ENCODE results near the gene NXPH1.

The NXPH1 gene

GRCh38 chr7:8627325-8627724 is 193.9 kb downstream of the NXPH1 start:
- no peak overlapping the region for H3K23ac ChIP-seq (ENCODE audit: low read length)
- H3K79me2 ChIP-seq (ENCODE audit: control insufficient read depth, insufficient read depth, low read length, poor library complexity): no peaks in the 10 kb centered on the region
- H3K27me3 ChIP-seq (ENCODE audit: insufficient read depth, low read length): no peaks in the 10 kb centered on the region
- no peak overlapping the region for H3K4me3 ChIP-seq (ENCODE audit: low read depth, low read length)
- no peaks in the 10 kb centered on the region for H3K79me1 ChIP-seq (ENCODE audit: low read length)
- H2BK120ac ChIP-seq (ENCODE audit: insufficient read depth, low read length, poor library complexity): no peak overlapping the region
- no peak for DNase-seq
- no peak overlapping the region for H3K4me2 ChIP-seq (ENCODE audit: low read length)
- no peaks in the 10 kb centered on the region for H3K36me3 ChIP-seq (ENCODE audit: control insufficient read depth in 1 of 2, insufficient read depth in 2 of 2, low read length in 2 of 2)
- H3K9me3 ChIP-seq (ENCODE audit: insufficient read depth, low read depth, low read length): no peaks in the 10 kb centered on the region
- no peak overlapping the region for H3K4ac ChIP-seq (ENCODE audit: low read depth, low read length)
- no peak overlapping the region for H2BK12ac ChIP-seq (ENCODE audit: low read length)
- WGBS (ENCODE audit: extremely low coverage, insufficient coverage, insufficient read length): no CpG with 5 or more reads among the region's 2 CpGs
- no peak overlapping the region for H4K12ac ChIP-seq (ENCODE audit: low read depth, low read length)
- H4K91ac ChIP-seq (ENCODE audit: low read depth, low read length): no peak overlapping the region
- no peak overlapping the region for H2BK5ac ChIP-seq (ENCODE audit: low read depth, low read length, poor library complexity)
- H3K18ac ChIP-seq (ENCODE audit: low read length): no peak overlapping the region
- no peak overlapping the region for H3K14ac ChIP-seq (ENCODE audit: low read length)
- no peak overlapping the region for H2AK5ac ChIP-seq (ENCODE audit: low read length)
- no peak overlapping the region for H3K9ac ChIP-seq (ENCODE audit: low read length)
- no peak overlapping the region for H2AFZ ChIP-seq (ENCODE audit: insufficient read depth, low read length, poor library complexity)
- H4K8ac ChIP-seq (ENCODE audit: low read depth, low read length): no peak overlapping the region
- H3K4me1 ChIP-seq (ENCODE audit: control insufficient read depth in 1 of 2, insufficient read depth in 2 of 2, low read length in 2 of 2): no peaks in the 10 kb centered on the region
- H3K27ac ChIP-seq (ENCODE audit: low read depth, low read length): no peak overlapping the region

GRCh38 chr7:8628656-8629055 is 195.2 kb downstream of the NXPH1 start:
- H3K14ac ChIP-seq (ENCODE audit: low read length): no peak overlapping the region
- no peak overlapping the region for H2BK120ac ChIP-seq (ENCODE audit: insufficient read depth, low read length, poor library complexity)
- no peaks in the 10 kb centered on the region for H3K9me3 ChIP-seq (ENCODE audit: insufficient read depth, low read depth, low read length)
- no peak overlapping the region for H3K4ac ChIP-seq (ENCODE audit: low read depth, low read length)
- H3K4me1 ChIP-seq (ENCODE audit: control insufficient read depth in 1 of 2, insufficient read depth in 2 of 2, low read length in 2 of 2): no peaks in the 10 kb centered on the region
- no peak overlapping the region for H3K27ac ChIP-seq (ENCODE audit: low read depth, low read length)
- no peak overlapping the region for H3K18ac ChIP-seq (ENCODE audit: low read length)
- DNase-seq: no peak
- no peak overlapping the region for H3K9ac ChIP-seq (ENCODE audit: low read length)
- H2BK12ac ChIP-seq (ENCODE audit: low read length): no peak overlapping the region
- H3K4me3 ChIP-seq (ENCODE audit: low read depth, low read length): no peak overlapping the region
- H3K27me3 ChIP-seq (ENCODE audit: insufficient read depth, low read length): no peaks in the 10 kb centered on the region
- H2BK5ac ChIP-seq (ENCODE audit: low read depth, low read length, poor library complexity): no peak overlapping the region
- H2AFZ ChIP-seq (ENCODE audit: insufficient read depth, low read length, poor library complexity): no peak overlapping the region
- H4K12ac ChIP-seq (ENCODE audit: low read depth, low read length): no peak overlapping the region
- no peaks in the 10 kb centered on the region for H3K79me2 ChIP-seq (ENCODE audit: control insufficient read depth, insufficient read depth, low read length, poor library complexity)
- WGBS (ENCODE audit: extremely low coverage, insufficient coverage, insufficient read length): no CpG with 5 or more reads among the region's 7 CpGs
- no peak overlapping the region for H3K23ac ChIP-seq (ENCODE audit: low read length)
- no peak overlapping the region for H4K91ac ChIP-seq (ENCODE audit: low read depth, low read length)
- H3K4me2 ChIP-seq (ENCODE audit: low read length): no peak overlapping the region
- H3K36me3 ChIP-seq (ENCODE audit: control insufficient read depth in 1 of 2, insufficient read depth in 2 of 2, low read length in 2 of 2): no peaks in the 10 kb centered on the region
- H2AK5ac ChIP-seq (ENCODE audit: low read length): no peak overlapping the region
- no peak overlapping the region for H4K8ac ChIP-seq (ENCODE audit: low read depth, low read length)
- H3K79me1 ChIP-seq (ENCODE audit: low read length): no peaks in the 10 kb centered on the region

- Histone ChIP-seq H3K9me3 (ENCODE audit: insufficient read depth, low read depth, low read length) (no peaks in the 10 kb centered on the region), H2BK120ac (ENCODE audit: insufficient read depth, low read length, poor library complexity) (no peak overlapping the region), H4K8ac (ENCODE audit: low read depth, low read length) (no peak overlapping the region), H4K12ac (ENCODE audit: low read depth, low read length) (no peak overlapping the region), H3K4me3 (ENCODE audit: low read depth, low read length) (no peak overlapping the region), H3K4ac (ENCODE audit: low read depth, low read length) (no peak overlapping the region), H3K4me2 (ENCODE audit: low read length) (no peak overlapping the region), H3K79me2 (ENCODE audit: control insufficient read depth, insufficient read depth, low read length, poor library complexity) (no peaks in the 10 kb centered on the region), H2BK12ac (ENCODE audit: low read length) (no peak overlapping the region), H3K79me1 (ENCODE audit: low read length) (no peaks in the 10 kb centered on the region), H3K27me3 (ENCODE audit: insufficient read depth, low read length) (no peaks in the 10 kb centered on the region), H4K91ac (ENCODE audit: low read depth, low read length) (no peak overlapping the region), H3K4me1 (ENCODE audit: control insufficient read depth in 1 of 2, insufficient read depth in 2 of 2, low read length in 2 of 2) (no peaks in the 10 kb centered on the region), H3K9ac (ENCODE audit: low read length) (no peak overlapping the region), H2AK5ac (ENCODE audit: low read length) (no peak overlapping the region), H3K18ac (ENCODE audit: low read length) (no peak overlapping the region), H2BK5ac (ENCODE audit: low read depth, low read length, poor library complexity) (no peak overlapping the region), H3K27ac (ENCODE audit: low read depth, low read length) (no peak overlapping the region), H3K14ac (ENCODE audit: low read length) (no peak overlapping the region), H2AFZ (ENCODE audit: insufficient read depth, low read length, poor library complexity) (no peak overlapping the region), H3K36me3 (ENCODE audit: control insufficient read depth in 1 of 2, insufficient read depth in 2 of 2, low read length in 2 of 2) (no peaks in the 10 kb centered on the region), H3K23ac (ENCODE audit: low read length) (no peak overlapping the region)
- no peak for DNase-seq
- WGBS (ENCODE audit: extremely low coverage, insufficient coverage, insufficient read length): no CpG with 5 or more reads among the region's 3 CpGs
Measured at GRCh38 chr7:8629504-8629903, 196.1 kb downstream of the NXPH1 start.

- H3K27me3 ChIP-seq (ENCODE audit: insufficient read depth, low read length): no peaks in the 10 kb centered on the region
- no peak overlapping the region for H2BK12ac ChIP-seq (ENCODE audit: low read length)
- H3K27ac ChIP-seq (ENCODE audit: low read depth, low read length): no peak overlapping the region
- no peaks in the 10 kb centered on the region for H3K9me3 ChIP-seq (ENCODE audit: insufficient read depth, low read depth, low read length)
- H3K4ac ChIP-seq (ENCODE audit: low read depth, low read length): no peak overlapping the region
- H2AK5ac ChIP-seq (ENCODE audit: low read length): no peak overlapping the region
- no peak for DNase-seq
- H3K23ac ChIP-seq (ENCODE audit: low read length): no peak overlapping the region
- H4K91ac ChIP-seq (ENCODE audit: low read depth, low read length): no peak overlapping the region
- no peak overlapping the region for H3K4me2 ChIP-seq (ENCODE audit: low read length)
- no peak overlapping the region for H2AFZ ChIP-seq (ENCODE audit: insufficient read depth, low read length, poor library complexity)
- no peak overlapping the region for H3K9ac ChIP-seq (ENCODE audit: low read length)
- no peak overlapping the region for H4K8ac ChIP-seq (ENCODE audit: low read depth, low read length)
- H3K14ac ChIP-seq (ENCODE audit: low read length): no peak overlapping the region
- H3K79me2 ChIP-seq (ENCODE audit: control insufficient read depth, insufficient read depth, low read length, poor library complexity): no peaks in the 10 kb centered on the region
- no peak overlapping the region for H2BK120ac ChIP-seq (ENCODE audit: insufficient read depth, low read length, poor library complexity)
- no CpG with 5 or more reads among the region's 4 CpGs for WGBS (ENCODE audit: extremely low coverage, insufficient coverage, insufficient read length)
- no peak overlapping the region for H3K18ac ChIP-seq (ENCODE audit: low read length)
- no peaks in the 10 kb centered on the region for H3K36me3 ChIP-seq (ENCODE audit: control insufficient read depth in 1 of 2, insufficient read depth in 2 of 2, low read length in 2 of 2)
- no peak overlapping the region for H3K4me3 ChIP-seq (ENCODE audit: low read depth, low read length)
- H3K79me1 ChIP-seq (ENCODE audit: low read length): no peaks in the 10 kb centered on the region
- H3K4me1 ChIP-seq (ENCODE audit: control insufficient read depth in 1 of 2, insufficient read depth in 2 of 2, low read length in 2 of 2): no peaks in the 10 kb centered on the region
- H4K12ac ChIP-seq (ENCODE audit: low read depth, low read length): no peak overlapping the region
- no peak overlapping the region for H2BK5ac ChIP-seq (ENCODE audit: low read depth, low read length, poor library complexity)
Measured at GRCh38 chr7:8637322-8637721, 203.9 kb downstream of the NXPH1 start.
